HFF-Myc (cell line): ENCODE results near the gene APBA1.

Experiments used
- DNase-seq: peaks from one replicate; pipeline ENCODE4 v3.0.0-alpha.2; 2011; ENCODE audit warnings: low read depth; ENCODE audit errors: extremely low read depth
- H3K4me3 ChIP-seq: replicated peaks from 2 replicates; pipeline ENCODE4 v1.5.1; 2011; ENCODE audit warnings: low read depth, mild to moderate bottlenecking, control low read depth, low read length
- TF ChIP-seq, protein P1 (sequence below): IDR thresholded peaks from 2 replicates; pipeline ENCODE4 v1.5.1; 2012; ENCODE audit warnings: mild to moderate bottlenecking, low read depth, low read length, control low read depth; ENCODE audit errors: missing control alignments

Gene APBA1

DNA sequence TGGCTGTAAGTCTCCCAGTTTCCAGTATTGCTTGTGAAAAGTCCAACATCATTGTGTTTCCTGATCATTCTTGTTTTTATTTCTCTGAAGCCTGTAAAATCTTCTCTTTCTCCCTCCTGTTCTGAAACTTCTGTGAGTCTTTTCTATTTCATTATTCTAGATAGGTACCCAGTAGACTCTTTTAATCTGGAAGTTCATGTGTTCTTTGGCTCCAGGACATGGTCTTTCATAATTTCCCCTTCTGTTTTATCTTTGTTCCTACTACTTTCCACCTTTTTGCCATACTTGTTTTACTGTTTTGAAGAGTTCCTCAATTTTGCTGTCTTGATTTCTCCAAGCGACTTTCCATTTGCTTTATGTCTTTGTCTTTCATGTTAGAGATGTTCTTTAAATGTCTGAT lies 168.1 kb downstream of the APBA1 start:
- TF ChIP-seq, protein P1, sequence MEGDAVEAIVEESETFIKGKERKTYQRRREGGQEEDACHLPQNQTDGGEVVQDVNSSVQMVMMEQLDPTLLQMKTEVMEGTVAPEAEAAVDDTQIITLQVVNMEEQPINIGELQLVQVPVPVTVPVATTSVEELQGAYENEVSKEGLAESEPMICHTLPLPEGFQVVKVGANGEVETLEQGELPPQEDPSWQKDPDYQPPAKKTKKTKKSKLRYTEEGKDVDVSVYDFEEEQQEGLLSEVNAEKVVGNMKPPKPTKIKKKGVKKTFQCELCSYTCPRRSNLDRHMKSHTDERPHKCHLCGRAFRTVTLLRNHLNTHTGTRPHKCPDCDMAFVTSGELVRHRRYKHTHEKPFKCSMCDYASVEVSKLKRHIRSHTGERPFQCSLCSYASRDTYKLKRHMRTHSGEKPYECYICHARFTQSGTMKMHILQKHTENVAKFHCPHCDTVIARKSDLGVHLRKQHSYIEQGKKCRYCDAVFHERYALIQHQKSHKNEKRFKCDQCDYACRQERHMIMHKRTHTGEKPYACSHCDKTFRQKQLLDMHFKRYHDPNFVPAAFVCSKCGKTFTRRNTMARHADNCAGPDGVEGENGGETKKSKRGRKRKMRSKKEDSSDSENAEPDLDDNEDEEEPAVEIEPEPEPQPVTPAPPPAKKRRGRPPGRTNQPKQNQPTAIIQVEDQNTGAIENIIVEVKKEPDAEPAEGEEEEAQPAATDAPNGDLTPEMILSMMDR: no peak

DNA sequence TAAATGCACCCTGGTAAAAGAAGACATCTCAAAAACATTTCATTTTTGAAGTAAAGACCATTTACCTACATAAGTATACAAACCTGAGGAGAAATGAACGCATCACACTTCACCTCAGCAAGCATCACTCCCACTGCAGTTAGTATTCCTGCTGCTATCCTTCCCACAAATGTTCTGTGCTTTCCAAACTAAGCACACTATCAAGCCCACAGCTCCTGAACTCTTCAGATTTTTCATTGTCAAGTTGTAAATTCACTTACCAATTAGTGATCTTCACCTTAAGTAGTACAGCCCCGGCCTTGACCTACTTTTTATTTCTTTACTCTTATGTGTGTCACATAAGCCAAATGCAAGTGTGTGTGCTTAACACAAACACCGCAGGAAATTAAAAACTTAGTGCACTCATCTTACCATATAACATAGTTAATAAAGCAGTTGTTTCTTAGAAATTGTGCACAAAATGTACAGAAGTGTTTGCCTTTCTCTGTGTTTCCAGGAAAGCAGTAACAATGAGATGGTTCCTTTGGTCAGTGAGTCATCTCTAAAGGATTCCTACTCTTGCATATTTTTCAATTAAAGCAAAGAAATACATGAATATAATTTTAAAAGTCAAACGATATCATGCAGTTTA lies 169.4 kb downstream of the APBA1 start:
- TF ChIP-seq, protein P1: no peak
- H3K4me3 ChIP-seq: no peak overlapping the region
- peak; percentile 1 for DNase-seq

More for the DNA sequence above, 168.1 kb downstream of the APBA1 start:
- H3K4me3 ChIP-seq: no peak overlapping the region
- DNase-seq: no peak

DNA sequence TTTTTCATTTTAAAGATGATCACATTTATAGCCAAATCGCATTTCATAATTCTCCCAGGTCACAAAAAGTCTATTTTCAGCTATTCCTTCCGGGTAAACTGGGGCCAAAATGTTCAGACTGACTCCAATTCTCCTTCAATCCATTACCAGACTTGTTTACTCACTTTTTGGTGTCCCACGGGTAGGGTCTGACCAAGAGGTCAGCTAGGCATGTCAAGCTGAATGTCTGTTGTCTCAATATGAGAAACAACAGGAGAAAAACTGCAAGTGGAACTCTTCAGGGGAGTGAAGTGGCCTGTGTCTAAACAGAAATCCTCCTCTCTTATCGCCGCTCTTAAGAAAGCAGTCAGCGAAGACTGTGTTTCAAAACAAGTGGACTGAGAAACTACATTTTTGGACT lies 171.3 kb downstream of the APBA1 start:
- no peak overlapping the region for H3K4me3 ChIP-seq
- TF ChIP-seq, protein P1: no peak
- no peak for DNase-seq

DNA sequence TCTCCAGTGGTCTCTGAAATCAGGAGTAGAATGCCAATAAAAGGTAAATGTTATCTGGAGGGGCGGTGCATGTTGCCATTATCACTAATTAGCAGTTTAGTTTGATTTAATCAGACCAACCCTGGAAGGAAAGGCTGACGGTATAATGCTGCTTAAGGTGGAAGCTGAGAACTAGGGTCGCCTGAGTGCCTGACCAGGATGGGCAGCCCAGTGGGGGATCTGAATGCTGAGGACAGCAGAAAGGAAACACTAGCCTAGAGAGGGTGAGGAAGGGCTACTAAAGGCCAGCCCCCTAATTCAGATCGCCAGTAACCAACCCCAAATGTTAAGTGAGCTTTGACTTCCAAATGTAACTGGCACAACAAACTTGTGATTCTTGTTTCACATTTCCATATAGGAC lies 172.2 kb downstream of the APBA1 start:
- H3K4me3 ChIP-seq: no peak overlapping the region
- TF ChIP-seq, protein P1: no peak
- no peak for DNase-seq

DNA sequence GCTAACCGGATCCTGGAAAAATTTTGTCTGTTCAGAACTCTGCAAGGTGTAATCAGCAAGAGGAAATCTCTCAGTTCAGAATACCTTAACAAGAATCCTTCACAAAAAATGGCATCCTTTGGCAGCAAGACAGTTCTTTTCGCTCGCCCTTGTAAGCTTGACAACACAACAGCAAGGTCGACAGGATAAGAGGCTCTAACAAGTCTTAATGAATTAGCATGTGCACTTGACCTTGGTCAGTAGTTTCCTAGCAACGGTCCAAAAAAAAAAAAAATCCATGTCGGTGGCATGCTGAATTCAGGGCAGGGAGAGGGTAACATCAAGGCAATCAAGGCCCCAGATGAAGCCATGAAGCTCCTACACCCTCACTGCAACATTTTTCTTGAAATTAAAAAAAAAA lies 172.8 kb downstream of the APBA1 start:
- TF ChIP-seq, protein P1: no peak
- no peak for DNase-seq
- no peak overlapping the region for H3K4me3 ChIP-seq

DNA sequence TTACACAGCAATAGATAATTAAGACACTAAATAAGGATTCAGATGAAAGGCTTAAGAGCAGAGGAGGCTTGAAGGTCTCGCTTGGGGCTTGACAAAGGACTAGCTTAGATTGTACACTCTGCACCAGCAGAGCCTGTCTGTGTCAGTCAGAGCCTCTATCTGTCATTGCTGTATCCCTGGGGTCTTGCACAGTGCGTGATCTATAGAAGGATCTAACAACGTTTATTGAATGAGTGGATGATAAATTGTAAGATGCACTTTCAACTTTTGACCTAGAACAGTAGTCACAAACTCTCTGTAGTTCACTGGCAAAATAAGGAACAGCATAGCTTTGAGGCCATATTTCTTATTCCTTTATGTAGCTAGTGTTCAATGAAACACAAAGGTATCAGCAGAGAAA lies 173.7 kb downstream of the APBA1 start:
- DNase-seq: no peak
- TF ChIP-seq, protein P1: no peak

DNA sequence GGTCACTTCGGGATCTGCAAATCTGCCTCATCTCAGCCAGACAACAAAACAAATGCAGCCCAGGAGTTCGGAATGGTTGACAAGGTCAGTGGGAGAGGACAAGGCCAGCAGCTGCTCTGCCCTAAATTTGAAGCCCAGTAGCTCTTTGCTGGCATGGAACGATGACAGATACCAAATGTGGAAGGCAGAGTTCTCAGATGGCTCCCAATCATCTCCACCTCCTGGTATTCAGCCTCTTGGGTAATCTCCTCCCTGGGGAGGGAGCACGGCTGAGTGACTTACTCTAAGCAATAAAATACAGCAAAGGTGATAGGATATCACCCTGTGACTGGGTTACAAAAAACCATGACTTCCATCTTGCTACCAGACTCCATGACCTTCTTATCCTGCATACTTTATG lies 174.4 kb downstream of the APBA1 start:
- no peak overlapping the region for H3K4me3 ChIP-seq
- DNase-seq: no peak
- TF ChIP-seq, protein P1: no peak

More for the DNA sequence above, 173.7 kb downstream of the APBA1 start:
- H3K4me3 ChIP-seq: no peak overlapping the region
